ENCODE data around the gene ALDH1A2.

GRCh38 chr15:58058073-58058472 lies 7.4 kb downstream of the ALDH1A2 start:
- no peak for TF ChIP-seq KLF10 (tag by site-specific recombination; IDR thresholded peaks at IDR 0.05)
- TF ChIP-seq ZNF792 (tag by site-specific recombination; IDR thresholded peaks at IDR 0.05), result no peak
- no peak for TF ChIP-seq CTCF (tag by site-specific recombination; IDR thresholded peaks at IDR 0.05)
